RKO (cell line): ENCODE data around the gene TIMM50.
A peak's percentile ranks its signal among the peaks of the same experiment; 100 is the strongest.
"Not testable (repeated sequence)": the region's sequence is repeated elsewhere in the genome, so short reads cannot be mapped to it uniquely, and the experiment has no call there.

ENCODE experiments used
- DNase-seq: peaks from one replicate; pipeline ENCODE4 v3.0.0-alpha.2; 2016; ENCODE audit warnings: low spot score

Gene TIMM50

DNA sequence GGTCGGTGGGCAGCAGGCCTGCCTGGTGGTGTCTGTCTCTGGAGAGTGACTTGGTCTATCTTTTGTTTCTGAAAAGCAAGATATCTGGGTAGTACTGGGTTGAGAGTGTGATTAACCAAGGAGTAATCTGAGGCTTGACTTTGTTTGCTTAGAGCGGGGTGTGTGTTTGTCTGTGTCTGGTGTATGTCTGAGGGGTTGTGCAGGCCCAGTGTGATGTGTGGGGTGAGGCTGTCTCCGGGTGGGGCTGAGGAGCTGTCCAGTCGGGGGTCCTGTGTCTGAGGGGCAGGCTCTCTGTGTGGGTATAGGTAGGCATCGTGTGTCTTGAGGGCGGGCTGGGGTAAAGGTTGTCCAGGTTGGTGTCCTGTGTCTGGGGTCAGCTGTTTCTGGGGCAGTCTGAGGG lies 11.1 kb upstream of the TIMM50 start:
- no peak for DNase-seq

DNA sequence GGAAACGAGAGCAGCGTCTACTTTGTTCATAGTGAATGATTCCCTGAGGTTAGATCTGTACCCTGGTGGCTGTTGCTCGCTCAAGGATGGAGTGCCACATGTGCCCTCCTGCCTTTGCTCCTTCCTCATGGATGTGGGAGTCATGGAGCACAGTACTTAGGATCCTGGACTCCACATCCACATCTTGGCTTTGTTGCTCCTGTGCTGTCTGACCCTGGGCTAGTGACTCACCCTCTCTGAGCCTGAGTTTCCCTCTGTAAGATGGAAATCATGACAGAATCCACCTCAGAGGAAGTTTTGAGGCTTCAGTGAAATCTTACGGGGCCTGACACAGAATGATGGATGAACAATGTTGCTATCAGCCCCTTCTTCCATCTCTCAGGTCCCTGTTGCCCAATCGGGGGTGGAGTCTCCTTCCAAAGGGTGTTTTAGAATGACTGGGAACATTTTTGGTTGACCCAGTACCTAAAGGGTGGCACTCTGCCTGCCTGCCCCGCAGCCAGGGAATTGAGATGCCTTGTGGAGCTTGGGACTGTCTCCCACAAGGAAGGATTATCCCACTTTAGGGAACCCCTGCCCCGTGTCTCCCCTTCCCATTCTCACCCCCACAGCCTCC lies 9.8 kb upstream of the TIMM50 start:
- DNase-seq, result no peak

DNA sequence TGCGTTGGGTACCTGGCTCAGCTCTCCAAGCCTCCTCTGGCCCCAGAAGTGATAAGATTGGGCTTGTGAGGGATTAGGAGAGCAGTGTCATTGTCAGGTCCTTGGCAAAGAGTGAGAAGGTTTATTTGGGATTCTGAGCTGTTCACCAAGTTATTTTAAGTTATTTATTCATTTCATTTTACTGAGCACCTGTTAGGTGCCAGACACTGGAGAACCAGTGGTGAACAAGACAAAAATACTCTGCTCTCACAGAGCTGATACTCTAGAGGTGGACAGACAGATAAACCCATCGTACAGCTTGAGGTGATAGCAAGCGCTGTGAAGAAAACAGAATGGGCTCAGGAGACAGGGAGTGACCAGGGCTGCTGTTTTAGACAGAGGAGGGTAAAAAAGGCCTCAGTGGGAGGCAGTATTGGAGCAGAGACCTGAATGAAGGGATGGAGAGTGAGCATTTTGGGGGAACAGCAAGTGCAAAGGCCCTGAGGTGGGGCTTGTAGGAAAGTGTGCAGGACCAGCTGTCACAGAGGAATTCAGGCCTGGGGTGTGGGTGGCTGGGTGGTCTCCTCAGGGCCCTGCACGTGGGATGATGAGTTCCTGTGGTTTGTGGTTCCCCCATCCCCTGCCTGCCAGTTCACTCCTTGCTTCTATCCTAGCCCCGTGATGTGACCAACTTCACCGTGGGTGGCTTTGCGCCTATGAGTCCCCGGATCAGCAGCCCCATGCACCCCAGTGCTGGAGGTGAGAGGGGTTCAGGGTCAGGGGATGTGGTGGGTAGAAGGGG lies 8.7 kb upstream of the TIMM50 start:
- DNase-seq, result no peak

DNA sequence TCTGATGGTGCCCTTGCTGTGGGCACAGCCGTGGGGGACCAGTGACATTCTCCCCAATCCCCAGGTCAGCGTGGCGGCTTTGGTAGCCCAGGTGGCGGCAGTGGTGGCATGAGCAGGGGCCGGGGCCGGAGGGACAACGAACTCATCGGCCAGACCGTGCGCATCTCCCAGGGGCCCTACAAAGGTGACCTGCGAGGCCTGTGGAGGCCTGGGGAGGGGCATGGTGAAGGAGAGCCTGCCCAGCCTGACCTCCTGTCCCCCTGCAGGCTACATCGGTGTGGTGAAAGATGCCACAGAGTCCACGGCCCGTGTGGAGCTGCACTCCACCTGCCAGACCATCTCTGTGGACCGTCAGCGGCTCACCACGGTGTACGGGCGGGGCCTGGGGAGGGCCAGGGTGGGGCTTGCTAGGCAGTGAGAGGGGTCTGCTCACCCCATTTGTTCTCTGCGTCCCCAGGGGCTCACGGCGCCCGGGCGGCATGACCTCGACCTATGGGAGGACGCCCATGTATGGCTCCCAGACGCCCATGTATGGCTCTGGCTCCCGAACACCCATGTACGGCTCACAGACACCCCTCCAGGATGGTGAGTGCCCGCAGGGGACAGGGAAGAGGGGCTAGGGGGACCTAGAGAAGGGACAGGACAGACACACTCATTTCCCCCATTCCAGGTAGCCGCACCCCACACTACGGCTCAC lies 7.7 kb upstream of the TIMM50 start:
- no peak for DNase-seq

DNA sequence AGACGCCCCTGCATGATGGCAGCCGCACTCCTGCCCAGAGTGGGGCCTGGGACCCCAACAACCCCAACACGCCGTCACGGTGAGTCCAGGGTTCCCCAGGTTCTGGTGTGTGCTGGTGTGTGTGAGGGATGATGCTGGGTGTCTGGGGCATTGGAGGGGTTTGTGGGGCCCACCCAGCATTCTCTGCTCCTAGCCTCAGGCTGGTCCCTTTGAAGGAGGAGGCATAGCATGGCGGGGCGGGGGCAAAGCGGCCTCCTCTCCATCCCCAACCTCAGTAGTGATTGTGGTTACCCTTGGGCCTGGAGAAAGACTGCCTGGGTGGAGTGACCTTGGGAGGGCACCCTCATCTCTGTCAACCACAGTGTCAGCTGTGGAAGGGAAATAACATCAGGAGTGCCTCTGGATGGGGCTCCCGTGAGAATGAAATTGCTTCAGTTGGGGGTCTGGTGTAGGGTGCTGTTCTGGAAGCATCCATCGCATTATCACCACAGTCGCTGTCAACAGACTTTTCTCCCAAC lies 7.1 kb upstream of the TIMM50 start:
- DNase-seq, result no peak

DNA sequence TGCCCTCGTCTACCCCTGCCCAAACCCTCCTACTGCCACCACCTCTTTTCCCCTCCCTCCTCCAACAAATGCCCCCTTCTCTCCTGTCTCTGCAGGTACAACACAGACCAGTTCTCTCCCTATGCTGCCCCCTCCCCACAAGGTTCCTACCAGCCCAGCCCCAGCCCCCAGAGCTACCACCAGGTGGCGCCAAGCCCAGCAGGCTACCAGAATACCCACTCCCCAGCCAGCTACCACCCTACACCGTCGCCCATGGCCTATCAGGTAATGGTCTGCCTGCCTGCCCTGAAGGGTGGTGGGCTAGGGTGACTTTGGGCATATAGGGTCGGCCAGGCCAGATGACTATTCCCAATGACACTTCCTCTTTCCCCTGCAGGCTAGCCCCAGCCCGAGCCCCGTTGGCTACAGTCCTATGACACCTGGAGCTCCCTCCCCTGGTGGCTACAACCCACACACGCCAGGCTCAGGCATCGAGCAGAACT lies 6.5 kb upstream of the TIMM50 start:
- DNase-seq, result no peak

DNA sequence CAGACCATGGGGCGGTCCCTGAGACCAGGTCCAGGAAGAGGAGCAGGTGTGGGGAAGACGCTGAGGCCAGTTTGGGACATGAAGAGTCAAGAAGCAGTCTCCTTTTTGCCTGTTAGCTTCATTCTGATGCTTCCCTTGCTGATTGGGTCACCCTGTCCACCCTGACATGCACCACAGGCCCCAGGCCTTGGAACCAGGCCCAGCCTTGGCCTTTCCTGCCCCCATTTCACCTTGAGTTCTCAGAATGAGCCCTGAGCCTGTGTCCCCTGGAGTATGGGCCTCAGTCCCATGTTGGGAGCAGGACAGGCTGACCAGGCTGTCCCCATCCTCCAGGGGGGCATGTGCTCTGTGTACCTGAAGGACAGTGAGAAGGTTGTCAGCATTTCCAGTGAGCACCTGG lies 4.9 kb upstream of the TIMM50 start:
- DNase-seq, result no peak

DNA sequence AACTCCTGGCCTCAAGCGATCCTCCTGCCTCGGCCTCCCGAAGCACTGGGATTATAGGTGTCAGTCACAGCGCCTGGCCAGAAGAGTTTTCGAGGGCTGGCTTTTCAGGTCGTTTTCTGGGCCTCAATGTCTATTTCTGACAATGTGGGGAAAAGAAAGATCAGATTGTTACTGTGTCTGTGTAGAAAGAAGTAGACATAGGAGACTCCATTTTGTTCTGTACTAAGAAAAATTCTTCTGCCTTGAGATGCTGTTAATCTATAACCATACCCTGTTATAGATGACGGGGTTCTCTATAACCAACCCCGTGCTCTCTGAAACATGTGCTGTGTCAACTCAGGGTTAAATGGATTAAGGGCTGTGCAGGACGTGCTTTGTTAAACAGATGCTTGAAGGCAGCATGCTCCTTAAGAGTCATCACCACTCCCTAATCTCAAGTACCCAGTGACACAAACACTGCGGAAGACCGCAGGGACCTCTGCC lies 1.3 kb upstream of the TIMM50 start:
- not testable (repeated sequence) for DNase-seq

DNA sequence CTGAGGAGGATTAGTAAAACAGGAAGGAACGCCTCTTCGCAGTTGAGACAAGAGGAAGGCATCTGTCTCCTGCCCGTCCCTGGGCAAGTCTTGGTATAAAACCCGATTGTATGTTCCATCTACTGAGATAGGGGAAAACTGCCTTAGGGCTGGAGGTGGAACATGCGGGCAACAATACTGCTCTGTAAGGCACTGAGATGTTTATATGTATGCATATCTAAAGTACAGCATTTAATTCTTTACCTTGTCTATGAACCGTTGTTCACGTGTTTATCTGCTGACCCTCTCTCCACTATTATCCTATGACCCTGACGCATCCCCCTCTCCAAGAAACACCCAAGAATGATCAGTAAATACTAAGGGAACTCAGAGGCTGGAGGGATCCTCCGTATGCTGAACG lies 722 bp upstream of the TIMM50 start:
- no peak for DNase-seq

DNA sequence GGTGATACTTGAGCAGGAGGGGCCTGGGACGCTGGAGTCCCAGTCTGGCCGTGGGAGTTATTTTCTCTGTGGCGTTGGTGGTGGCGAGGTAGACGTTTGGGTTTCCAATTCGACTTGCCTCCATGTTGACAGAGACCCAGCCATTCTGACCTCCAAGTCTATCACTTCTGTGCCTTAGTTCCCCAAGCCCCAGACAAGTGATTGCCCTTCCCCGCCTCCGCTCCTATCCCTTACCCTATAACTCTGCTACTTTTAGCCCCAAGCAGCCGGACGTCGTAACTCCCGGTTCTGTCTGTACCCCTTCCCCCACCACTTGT lies 549 bp downstream of the TIMM50 start:
- peak; percentile 27 for DNase-seq

DNA sequence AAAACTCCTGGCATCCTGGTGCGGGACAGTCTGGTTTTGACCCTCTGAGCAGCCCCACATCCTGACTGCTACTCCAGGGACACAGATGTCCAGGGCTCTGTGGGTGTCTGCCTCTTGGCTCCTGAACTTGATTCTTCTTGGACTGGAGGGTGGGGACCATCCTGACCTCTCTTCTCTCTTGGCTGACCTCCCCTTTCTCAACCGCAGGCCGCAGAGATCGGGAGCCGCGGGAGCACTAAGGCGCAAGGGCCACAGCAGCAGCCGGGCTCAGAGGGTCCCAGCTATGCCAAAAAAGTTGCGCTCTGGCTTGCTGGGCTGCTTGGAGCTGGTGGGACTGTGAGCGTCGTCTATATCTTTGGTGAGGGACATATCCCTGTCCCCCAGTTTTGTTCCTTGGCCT lies 1.0 kb downstream of the TIMM50 start:
- DNase-seq, result no peak

DNA sequence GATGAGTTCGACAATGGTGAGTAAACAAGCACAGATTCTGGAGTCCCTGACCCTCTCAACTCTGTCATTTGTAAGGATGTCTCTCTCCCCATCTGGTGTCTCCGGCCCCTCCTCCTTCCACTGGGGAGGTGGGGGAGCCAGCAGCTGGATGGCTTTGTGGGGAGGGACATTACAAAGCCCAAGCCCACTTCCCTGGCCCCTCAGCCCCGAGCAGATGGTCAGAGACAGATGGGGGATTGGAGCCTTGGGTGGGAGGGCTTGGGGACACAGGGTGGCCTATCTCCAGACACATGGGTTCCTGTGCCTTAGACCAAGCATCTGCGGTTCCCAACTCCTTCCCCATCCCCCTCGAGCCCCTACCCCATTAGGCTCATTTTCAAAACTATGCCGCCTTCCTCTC lies 2.5 kb downstream of the TIMM50 start:
- DNase-seq, result no peak

DNA sequence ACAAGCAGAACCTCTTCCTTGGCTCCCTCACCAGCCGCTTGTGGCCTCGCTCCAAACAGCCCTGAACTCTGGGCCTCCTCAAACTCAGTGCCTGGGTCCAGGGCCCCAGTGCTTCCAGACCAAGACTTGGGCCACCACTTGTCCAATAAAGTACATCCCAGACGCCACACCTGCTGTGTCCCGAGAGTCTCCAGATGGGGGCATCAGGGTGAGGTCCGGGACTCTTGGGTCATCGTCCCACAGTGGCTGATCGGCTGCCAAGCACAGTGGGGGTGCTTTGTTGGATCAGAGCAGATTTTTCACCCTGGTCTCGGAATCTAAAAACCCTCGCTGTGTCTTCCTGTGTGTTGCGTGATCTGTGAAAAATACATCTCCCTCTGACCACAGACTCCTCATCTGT lies 9.1 kb downstream of the TIMM50 start:
- DNase-seq, result no peak

DNA sequence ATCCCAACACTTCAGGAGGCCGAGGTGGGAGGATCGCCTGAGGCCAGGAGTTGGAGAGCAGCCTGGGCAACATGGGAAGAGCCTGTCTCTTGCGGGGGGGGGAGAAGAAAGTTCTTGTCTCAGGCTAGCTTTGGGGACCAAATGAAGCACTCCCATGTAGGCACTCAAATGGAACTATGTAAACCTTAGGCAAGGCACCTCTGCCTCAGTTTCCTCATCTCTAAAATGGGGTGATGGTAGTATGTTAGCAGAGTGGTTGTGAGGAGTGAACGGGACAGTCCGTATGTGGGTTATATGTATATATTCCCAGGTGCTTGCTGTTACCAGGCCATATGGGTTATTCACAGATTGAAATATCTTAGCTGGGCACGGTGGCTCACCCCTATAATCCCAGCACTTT lies 11.6 kb downstream of the TIMM50 start:
- no peak for DNase-seq

DNA sequence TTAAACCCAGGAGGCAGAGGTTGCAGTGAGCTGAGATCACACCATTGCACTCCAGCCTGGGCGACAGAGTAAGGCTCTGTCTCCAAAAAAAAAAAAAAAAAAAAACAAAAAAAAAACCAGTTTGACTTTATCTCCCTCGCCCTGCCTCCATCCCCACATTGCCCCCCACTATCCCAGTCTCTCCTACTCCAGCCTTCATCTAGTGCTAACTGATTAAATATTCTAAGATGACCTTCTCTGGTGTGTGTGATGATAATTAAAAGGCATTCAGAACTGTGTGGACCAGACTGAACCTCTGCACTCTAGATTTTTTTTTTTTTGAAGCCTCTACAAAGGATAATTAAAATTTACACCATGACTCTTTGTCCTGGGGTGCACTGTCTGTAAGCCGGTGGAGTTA lies 12.2 kb downstream of the TIMM50 start:
- no peak for DNase-seq

DNA sequence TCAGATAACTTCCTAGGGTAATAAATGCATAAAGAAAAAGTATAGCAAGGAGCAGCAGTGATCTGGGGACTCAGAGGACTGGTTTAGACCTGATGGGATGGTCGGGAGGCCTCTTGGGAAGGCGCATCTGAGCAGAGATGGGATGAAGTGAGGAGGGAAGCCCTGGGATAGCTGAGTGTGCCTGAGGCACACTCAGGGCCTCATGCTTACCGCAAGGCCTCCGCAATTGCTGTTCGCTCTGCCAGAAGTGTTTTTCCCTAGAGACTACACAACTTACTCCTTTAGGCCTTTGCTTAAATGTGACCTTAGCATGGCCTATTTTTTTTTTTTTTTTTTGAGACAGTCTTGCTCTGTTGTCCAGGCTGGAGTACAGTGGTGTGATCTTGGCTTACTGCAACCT lies 14.0 kb downstream of the TIMM50 start:
- no peak for DNase-seq

DNA sequence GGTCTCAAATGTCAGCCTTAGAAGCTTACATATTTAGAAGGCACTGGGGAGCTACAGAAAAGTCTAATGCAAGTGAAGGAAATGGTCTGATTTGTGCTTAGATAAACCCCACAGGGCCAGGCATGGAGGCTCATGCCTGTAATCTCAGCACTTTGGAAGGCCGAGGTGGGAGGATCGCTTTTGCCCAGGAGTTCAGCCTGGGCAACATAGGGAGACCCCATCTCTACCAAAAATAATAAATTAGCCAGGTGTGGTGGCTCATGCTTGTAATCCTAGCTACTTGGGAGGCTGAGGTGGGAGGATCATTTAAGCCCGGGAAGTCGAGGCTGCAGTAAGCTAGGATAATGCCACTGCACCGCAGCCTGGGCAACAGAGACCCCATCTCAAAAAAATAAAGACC lies 15.4 kb downstream of the TIMM50 start:
- no peak for DNase-seq

DNA sequence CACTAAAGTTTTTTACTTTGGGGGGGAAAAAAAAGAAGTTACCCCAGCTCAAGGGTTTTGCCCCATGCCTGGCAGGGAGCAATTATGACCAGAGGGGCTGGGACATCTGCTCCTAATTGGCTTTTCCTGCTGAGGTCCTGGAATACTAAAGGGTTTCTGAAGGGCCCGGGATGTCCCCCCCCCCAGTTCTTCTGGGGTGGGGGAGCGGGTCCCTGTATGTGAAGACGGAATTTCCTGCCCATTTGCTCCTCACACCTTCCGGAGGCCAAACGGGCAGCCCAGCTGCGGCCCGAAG lies 17.0 kb downstream of the TIMM50 start:
- DNase-seq, result no peak

DNA sequence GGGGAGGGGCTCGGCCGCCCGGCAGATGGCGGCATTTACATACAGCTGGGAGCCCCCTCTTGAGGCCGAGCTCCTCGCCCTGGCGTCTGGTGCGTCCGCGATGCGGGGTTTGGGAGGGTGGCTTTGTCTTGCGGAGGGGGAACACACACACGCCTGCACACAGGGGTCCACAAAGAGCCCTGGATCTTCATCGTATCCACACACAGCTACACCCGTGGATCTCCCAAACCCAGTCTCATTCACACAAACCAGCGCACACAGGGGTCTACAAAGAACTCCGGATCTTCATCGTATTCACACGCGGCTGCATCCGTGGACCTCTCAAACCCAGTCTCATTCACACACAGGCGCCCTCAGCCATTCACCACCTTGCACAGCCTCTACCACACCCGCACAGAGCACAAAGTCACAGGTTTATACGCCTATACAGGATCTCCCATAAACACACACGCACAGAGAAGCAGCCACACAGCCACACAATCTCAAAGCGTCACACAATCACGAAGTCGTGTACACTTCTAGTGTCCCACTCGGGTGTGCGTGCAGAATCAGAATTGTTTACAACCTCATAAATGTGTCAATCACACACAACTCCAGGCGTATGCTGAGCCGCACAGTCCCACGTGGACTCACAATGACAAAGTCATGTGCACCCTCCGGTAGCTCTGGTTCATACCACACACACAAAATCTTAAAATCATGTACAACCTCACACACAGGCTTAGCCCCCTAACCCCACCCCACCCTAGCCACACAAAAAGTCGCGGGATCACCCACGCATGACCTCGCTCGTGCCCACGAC lies 17.6 kb downstream of the TIMM50 start:
- no peak for DNase-seq

DNA sequence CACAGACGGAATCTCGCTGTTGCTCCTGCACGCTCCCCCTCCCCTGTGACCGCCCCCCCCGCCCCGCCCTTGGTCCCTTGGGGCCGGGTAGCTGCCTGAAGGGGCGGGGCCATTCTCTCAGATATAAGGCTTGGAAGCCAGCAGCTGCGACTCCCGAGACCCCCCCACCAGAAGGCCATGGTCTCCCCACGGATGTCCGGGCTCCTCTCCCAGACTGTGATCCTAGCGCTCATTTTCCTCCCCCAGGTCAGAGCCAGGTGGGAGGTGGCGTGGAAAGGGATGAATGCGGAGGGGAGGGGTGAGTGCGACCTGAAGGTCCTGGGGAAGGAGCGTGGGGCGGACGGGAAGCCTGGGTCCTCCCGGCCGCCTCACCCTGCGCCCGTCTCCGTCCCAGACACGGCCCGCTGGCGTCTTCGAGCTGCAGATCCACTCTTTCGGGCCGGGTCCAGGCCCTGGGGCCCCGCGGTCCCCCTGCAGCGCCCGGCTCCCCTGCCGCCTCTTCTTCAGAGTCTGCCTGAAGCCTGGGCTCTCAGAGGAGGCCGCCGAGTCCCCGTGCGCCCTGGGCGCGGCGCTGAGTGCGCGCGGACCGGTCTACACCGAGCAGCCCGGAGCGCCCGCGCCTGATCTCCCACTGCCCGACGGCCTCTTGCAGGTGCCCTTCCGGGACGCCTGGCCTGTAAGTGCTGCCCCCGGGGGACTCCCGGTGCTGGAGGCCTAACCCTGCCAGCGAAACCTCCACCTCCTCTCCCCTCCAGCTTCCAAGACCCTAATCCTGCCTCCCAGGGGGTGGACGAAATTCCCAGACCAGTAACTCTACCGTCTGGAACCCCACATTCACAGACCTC lies 18.4 kb downstream of the TIMM50 start, which contains the start of gene DLL3:
TSS of gene DLL3 (plus strand) at position 150 of the 845 bp plus-strand sequence. CDS start at position 178, 28 bp downstream.
- DNase-seq, result no peak

DNA sequence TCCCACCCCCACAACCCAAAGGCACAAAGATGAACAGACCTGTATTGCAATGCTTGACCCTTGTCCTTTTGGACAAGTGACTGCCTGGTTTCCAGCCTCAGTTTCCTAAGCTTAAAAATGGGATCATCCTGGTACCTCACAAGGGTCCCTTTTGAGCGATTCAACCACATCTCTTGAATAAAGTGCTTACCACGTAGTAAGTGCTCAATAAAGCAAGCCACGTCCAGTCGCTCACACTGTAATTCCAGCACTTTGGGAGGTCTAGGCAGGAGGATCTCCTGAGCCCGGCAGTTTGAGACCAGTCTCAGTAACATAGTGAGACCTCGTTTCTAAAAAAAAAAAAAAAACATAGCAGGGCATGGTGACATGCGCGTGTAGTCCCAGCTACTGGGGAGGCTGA lies 19.3 kb downstream of the TIMM50 start:
- no peak for DNase-seq
